Right kidney (tissue), 1 donor: ENCODE measurements around the gene NPTN.
A peak's percentile ranks its signal among the peaks of the same experiment; 100 is the strongest.

Source experiments
- DNase-seq: peaks from one replicate; pipeline ENCODE4 v3.0.0-alpha.2; 2016

The NPTN gene

GRCh38 chr15:73633991-73634495 lies 854 bp upstream of the NPTN start:
- no peak for DNase-seq

GRCh38 chr15:73632670-73633058 lies 525 bp downstream of the NPTN start:
- no peak for DNase-seq

- peak; percentile 55 for DNase-seq
Measured at GRCh38 chr15:73631915-73632669, 1.1 kb downstream of the NPTN start.

- no peak for DNase-seq
Measured at GRCh38 chr15:73630921-73631362, 2.2 kb downstream of the NPTN start.

- DNase-seq = no peak
Measured at GRCh38 chr15:73629798-73630429, 3.3 kb downstream of the NPTN start.

GRCh38 chr15:73628976-73629797 lies 4.0 kb downstream of the NPTN start:
- no peak for DNase-seq

- no peak for DNase-seq
Measured at GRCh38 chr15:73628102-73628501, 5.1 kb downstream of the NPTN start.

- no peak for DNase-seq
Measured at GRCh38 chr15:73626072-73626471, 7.1 kb downstream of the NPTN start.

- no peak for DNase-seq
Measured at GRCh38 chr15:73624530-73624929, 8.7 kb downstream of the NPTN start.

GRCh38 chr15:73621286-73621826 lies 11.8 kb downstream of the NPTN start:
- DNase-seq = no peak

GRCh38 chr15:73620078-73620477 lies 13.1 kb downstream of the NPTN start:
- no peak for DNase-seq

GRCh38 chr15:73617913-73618312 lies 15.3 kb downstream of the NPTN start:
- no peak for DNase-seq

- DNase-seq = no peak
Measured at GRCh38 chr15:73617301-73617831, 15.8 kb downstream of the NPTN start.

GRCh38 chr15:73608941-73609340 lies 24.2 kb downstream of the NPTN start:
- no peak for DNase-seq

GRCh38 chr15:73608475-73608874 lies 24.7 kb downstream of the NPTN start:
- DNase-seq = no peak

GRCh38 chr15:73607843-73608242 lies 25.3 kb downstream of the NPTN start:
- DNase-seq = no peak

- no peak for DNase-seq
Measured at GRCh38 chr15:73607405-73607804, 25.8 kb downstream of the NPTN start.

GRCh38 chr15:73605759-73606436 lies 27.3 kb downstream of the NPTN start:
- DNase-seq = no peak

- no peak for DNase-seq
Measured at GRCh38 chr15:73604477-73604876, 28.7 kb downstream of the NPTN start.

- DNase-seq = no peak
Measured at GRCh38 chr15:73602992-73603391, 30.2 kb downstream of the NPTN start.

- DNase-seq = no peak
Measured at GRCh38 chr15:73602446-73602843, 30.7 kb downstream of the NPTN start.
